Natural killer cell (primary cell): Measurements from ENCODE around the gene STK32C. TPM values are rescaled to one million over a fixed set of nuclear protein-coding genes. Genes with fewer than 3 reads are reported as not detected.
"Not testable (repeated sequence)": the region's sequence is repeated elsewhere in the genome, so short reads cannot be mapped to it uniquely, and the experiment has no call there.

Experiments used
- ATAC-seq, 3 donors: fragments of 150-1000 bp in 2 of 3; fragments of 200-7000 bp in 1 of 3; cut with Tn5 transposase; 1 replicate in 1 of 3; 2 replicates in 2 of 3; pipeline ENCODE4 v1.10.0; 2021; ENCODE audit warnings: mild to moderate bottlenecking in 2 of 3, moderate library complexity in 2 of 3
- DNase-seq, 2 donors: peaks; one replicate each; pipeline versions ENCODE4 v3.0.0 to v3.0.0-alpha.2; 2013 to 2021; ENCODE audit warnings: mixed read lengths in 1 of 2
- H3K27ac ChIP-seq: one replicate; pipeline ENCODE4 v1.5.1; 2013; ENCODE audit warnings: mild to moderate bottlenecking, low read length
- H3K27me3 ChIP-seq: one replicate; pipeline ENCODE4 v1.6.1; 2013; ENCODE audit warnings: low read length; ENCODE audit not compliant: control insufficient read depth, insufficient read depth
- H3K36me3 ChIP-seq: one replicate; pipeline ENCODE4 v1.6.1; 2013; ENCODE audit warnings: low read length; ENCODE audit not compliant: control insufficient read depth, insufficient read depth
- H3K4me1 ChIP-seq: one replicate; pipeline ENCODE4 v1.6.1; 2013; ENCODE audit warnings: low read length; ENCODE audit not compliant: control insufficient read depth, insufficient read depth
- H3K4me3 ChIP-seq: one replicate; pipeline ENCODE4 v1.5.1; 2013; ENCODE audit warnings: low read length
- H3K9me3 ChIP-seq: one replicate; pipeline ENCODE4 v1.6.1; 2013; ENCODE audit warnings: low read length; ENCODE audit not compliant: control insufficient read depth, insufficient read depth
- H3K27ac Mint-ChIP-seq, 2 donors: one replicate each; pipeline ENCODE4 v1.8.0; 2022; ENCODE audit warnings: mild to moderate bottlenecking in 2 of 2, mixed read lengths in 2 of 2, moderate library complexity in 1 of 2
- H3K27me3 Mint-ChIP-seq, 2 donors: one replicate each; pipeline ENCODE4 v1.8.0; 2022; ENCODE audit warnings: low read depth in 2 of 2, mixed read lengths in 2 of 2
- H3K36me3 Mint-ChIP-seq: one replicate; pipeline ENCODE4 v1.8.0; 2022; ENCODE audit warnings: mixed read lengths
- H3K4me1 Mint-ChIP-seq, 2 donors: one replicate each; pipeline ENCODE4 v1.8.0; 2022; ENCODE audit warnings: mixed read lengths in 2 of 2
- H3K4me3 Mint-ChIP-seq: one replicate; pipeline ENCODE4 v1.8.0; 2022; ENCODE audit warnings: mild to moderate bottlenecking, moderate library complexity, mixed read lengths
- H3K9me3 Mint-ChIP-seq, 2 donors: one replicate each; pipeline ENCODE4 v1.8.0; 2022; ENCODE audit warnings: mixed read lengths in 2 of 2
- CTCF ChIP-seq: fragments of 200-600 bp; IDR thresholded peaks from one replicate; pipeline ENCODE4 v1.8.0; 2022; ENCODE audit warnings: antibody characterized with exemption
- WGBS: methylation state at CpG from one replicate; pipeline ENCODE4 v1.1.7; 2013; ENCODE audit warnings: missing lambda C conversion rate; ENCODE audit not compliant: insufficient coverage; 5-methylcytosine and 5-hydroxymethylcytosine counted together
- intact Hi-C: fragments of 100-400 bp; cut with micrococcal nuclease; formaldehyde crosslinking; loops from one replicate; pipeline ENCODE4 v1.14.2; 2022
- total RNA-seq, 4 donors: library from RNA; stranded (reverse); fragments of 120-200 nt in 1 of 4; gene quantifications; one replicate each; pipeline versions ENCODE4 v1.2.3 to v1.2.4, GENCODE V29; 2013 to 2022

STK32C gene
- total RNA-seq, 3 donors from 2014 or later (not counting 1 experiment from before 2014, with no cell fraction given) = 12.7 to 22.1 (median 17.9) TPM

GRCh38 chr10:132296666-132297443 is 10.9 kb downstream of the STK32C start:
- DNase-seq (no peak), ATAC-seq (no peak)
- Histone ChIP-seq H3K4me3 (no peak overlapping the region), H3K9me3 (no peaks in the 10 kb centered on the region), H3K36me3 (no peaks in the 10 kb centered on the region), H3K27me3 (no peaks in the 10 kb centered on the region), H3K27ac (no peak overlapping the region), H3K4me1 (no peaks in the 10 kb centered on the region)
- H3K9me3 Mint-ChIP-seq = no peaks in the 10 kb centered on the region
- H3K27me3 Mint-ChIP-seq = peaks cover 0 to 3% of the 10 kb centered on the region in 2 donors
- intact Hi-C loops = no loop called here
- H3K27ac Mint-ChIP-seq = no peak overlapping the region
- H3K4me3 Mint-ChIP-seq = no peak overlapping the region
- H3K36me3 Mint-ChIP-seq = no peaks in the 10 kb centered on the region
- peaks cover 30 to 33% of the 10 kb centered on the region in 2 donors for H3K4me1 Mint-ChIP-seq
- 62% methylated on average over 27 of the region's 28 CpGs for WGBS
- TF ChIP-seq CTCF = no peak

GRCh38 chr10:132295481-132295880 is 12.3 kb downstream of the STK32C start:
- H3K36me3 ChIP-seq = not testable (repeated sequence)
- 95% methylated on average over 23 of the region's 23 CpGs for whole genome bisulfite sequencing

GRCh38 chr10:132294561-132295318 is 13.0 kb downstream of the STK32C start:
- Histone ChIP-seq H3K4me3 (no peak overlapping the region), H3K4me1 (no peaks in the 10 kb centered on the region), H3K36me3 (no peaks in the 10 kb centered on the region), H3K27me3 (no peaks in the 10 kb centered on the region), H3K9me3 (no peaks in the 10 kb centered on the region), H3K27ac (no peak overlapping the region)
- no peak for DNase-seq
- 77% methylated on average over 23 of the region's 23 CpGs for WGBS
- H3K27ac Mint-ChIP-seq = no peak overlapping the region
- H3K9me3 Mint-ChIP-seq = no peaks in the 10 kb centered on the region
- H3K4me1 Mint-ChIP-seq = peaks cover 18 to 24% of the 10 kb centered on the region in 2 donors
- intact Hi-C loops = no loop called here
- peaks cover 0 to 3% of the 10 kb centered on the region in 2 donors for H3K27me3 Mint-ChIP-seq
- no peak overlapping the region for H3K4me3 Mint-ChIP-seq
- H3K36me3 Mint-ChIP-seq = no peaks in the 10 kb centered on the region
- ATAC-seq = no peak
- no peak for TF ChIP-seq CTCF

More at GRCh38 chr10:132295481-132295880, 12.3 kb downstream of the STK32C start:
- H3K27ac ChIP-seq, H3K4me1 ChIP-seq, H3K4me3 Mint-ChIP-seq, H3K27ac Mint-ChIP-seq, H3K9me3 Mint-ChIP-seq, H3K4me3 ChIP-seq, ATAC-seq, H3K27me3 Mint-ChIP-seq, intact Hi-C loops, H3K36me3 Mint-ChIP-seq, H3K27me3 ChIP-seq, H3K9me3 ChIP-seq, DNase-seq: not testable (repeated sequence)
- peaks cover 24 to 28% of the 10 kb centered on the region in 2 donors for H3K4me1 Mint-ChIP-seq

GRCh38 chr10:132293813-132294520 is 13.8 kb downstream of the STK32C start:
- no peaks in the 10 kb centered on the region for H3K4me1 ChIP-seq
- Mint-ChIP-seq H3K4me1 (peaks cover 17 to 23% of the 10 kb centered on the region in 2 donors), H3K27ac (no peak overlapping the region), H3K36me3 (no peaks in the 10 kb centered on the region), H3K9me3 (no peaks in the 10 kb centered on the region), H3K27me3 (peaks cover 0 to 3% of the 10 kb centered on the region in 2 donors), H3K4me3 (no peak overlapping the region)
- intact Hi-C loops = no loop called here
- no peak for TF ChIP-seq CTCF
- H3K9me3 ChIP-seq = no peaks in the 10 kb centered on the region
- ATAC-seq = no peak
- H3K36me3 ChIP-seq = no peaks in the 10 kb centered on the region
- no peak for DNase-seq
- H3K27ac ChIP-seq = no peak overlapping the region
- H3K27me3 ChIP-seq = no peaks in the 10 kb centered on the region
- 88% methylated on average over 25 of the region's 25 CpGs for WGBS
- H3K4me3 ChIP-seq = no peak overlapping the region
